Spleen (tissue), 11 donors: ENCODE results near the gene ACR. TPM values are rescaled to one million over a fixed set of nuclear protein-coding genes. Genes with fewer than 3 reads are reported as not detected.

Experiments
- DNase-seq: peaks from one replicate; pipeline ENCODE4 v3.0.0-alpha.2; 2020
- H3K27ac ChIP-seq, 8 donors: fragments of 200-600 bp; sonication (generic) in 7 of 8; 1 replicate in 4 of 8; 2 replicates in 4 of 8; pipeline versions ENCODE4 v1.5.0 to v1.8.0; 2016 to 2021; ENCODE audit warnings: inconsistent platforms in 4 of 8, mild to moderate bottlenecking in 4 of 8, moderate library complexity in 1 of 8
- H3K27me3 ChIP-seq, 7 donors: fragments of 200-600 bp; sonication (generic) in 6 of 7; replicated peaks in 1 of 7; 1 replicate in 4 of 7; 2 replicates in 3 of 7; pipeline versions ENCODE4 v1.5.0 to v1.8.0; 2016 to 2021; ENCODE audit warnings: inconsistent platforms in 3 of 7, mild to moderate bottlenecking in 1 of 7
- H3K36me3 ChIP-seq, 6 donors: fragments of 200-600 bp; sonication (generic) in 5 of 6; 1 replicate in 4 of 6; 2 replicates in 2 of 6; pipeline versions ENCODE4 v1.5.0 to v1.8.0; 2016 to 2021; ENCODE audit warnings: inconsistent platforms in 2 of 6
- H3K4me1 ChIP-seq, 6 donors: fragments of 200-600 bp; sonication (generic) in 5 of 6; 1 replicate in 3 of 6; 2 replicates in 3 of 6; pipeline versions ENCODE4 v1.5.0 to v1.8.0; 2016 to 2021; ENCODE audit warnings: inconsistent platforms in 3 of 6
- H3K4me3 ChIP-seq, 8 donors: fragments of 200-600 bp; sonication (generic) in 7 of 8; 1 replicate in 4 of 8; 2 replicates in 4 of 8; pipeline versions ENCODE4 v1.5.0 to v1.8.0; 2016 to 2021; ENCODE audit warnings: inconsistent platforms in 4 of 8, mild to moderate bottlenecking in 4 of 8, moderate library complexity in 2 of 8
- H3K9me3 ChIP-seq, 8 donors: fragments of 200-600 bp; sonication (generic) in 7 of 8; 1 replicate in 4 of 8; 2 replicates in 4 of 8; pipeline versions ENCODE4 v1.5.0 to v1.8.0; 2016 to 2021; ENCODE audit warnings: inconsistent platforms in 4 of 8
- CTCF ChIP-seq, 11 experiments: fragments of 200-600 bp in 7 of 11; fragments of 450-650 bp in 4 of 11; sonication (generic) in 4 of 11; IDR thresholded peaks in 8 of 11; conservative IDR thresholded peaks in 3 of 11; 1 replicate in 7 of 11; 2 replicates in 4 of 11; pipeline versions ENCODE4 v1.4.0 to v1.8.0; 2016 to 2021; ENCODE audit warnings: antibody characterized with exemption in 11 of 11, inconsistent platforms in 4 of 11, mild to moderate bottlenecking in 1 of 11
- POLR2A ChIP-seq, 3 donors: fragments of 450-650 bp; IDR thresholded peaks; one replicate each; pipeline ENCODE4 v1.5.1; 2017; ENCODE audit warnings: antibody characterized with exemption in 3 of 3, mild to moderate bottlenecking in 1 of 3
- POLR2AphosphoS5 ChIP-seq, 3 donors: sonication (generic); formaldehyde crosslinking; IDR thresholded peaks; one replicate each; pipeline ENCODE4 v1.5.1; 2017; ENCODE audit warnings: antibody characterized with exemption in 3 of 3
- WGBS, 5 donors: extraction: QIAGEN DNeasy Blood & Tissue Kit in 3 of 5; methylation state at CpG; one replicate each; pipeline versions ENCODE4 v1.1.5 to v1.1.7; 2013 to 2018; 5-methylcytosine and 5-hydroxymethylcytosine counted together
- intact Hi-C: fragments of 100-400 bp; cut with DNase I; formaldehyde crosslinking; loops from one replicate; pipeline ENCODE4 v1.15.0; 2023; ENCODE audit warnings: low total_unique reads
- polyA plus RNA-seq, 3 donors: library from polyadenylated mRNA; stranded (reverse); fragments of 200-250 nt; gene quantifications; one replicate each; pipeline ENCODE4 v1.2.1, GENCODE V29; 2013
- total RNA-seq, 7 donors: library from RNA; depleted of rRNA in 3 of 7; stranded (reverse); fragments of >200 nt in 3 of 7; fragmentation: NEBNext Ultra II Directional in 4 of 7; extraction: Animal tissue kit (Norgen Biotek cat#: 25700) in 4 of 7; gene quantifications; one replicate each; pipeline versions ENCODE4 v1.1.0 to v1.2.1, GENCODE V29; 2016 to 2021
- donor health status: healthy with polysubstance abuse.
- donor health status: DM: no; HTN: no; CAD: no; lungs with moderate emphysema.
- donor health status: DM: no; HTN: no; CAD: no.
- donor health status: Bipolar disorder and iron deficiency.
- donor health status: healthy.
- donor health status: DM: no; HTN: no; CAD: no.
- donor health status: DM: yes; HTN: yes; CAD: no.

Gene ACR
- total and polyA plus RNA-seq, 10 donors: 0.21 to 12.5 (median 1.7) TPM

GRCh38 chr22:50694099-50694605 is 43.9 kb upstream of the ACR start:
- DNase-seq: no peak
- intact Hi-C loops: no loop called here

GRCh38 chr22:50694766-50695420 is 43.1 kb upstream of the ACR start:
- intact Hi-C loops: no loop called here

More at GRCh38 chr22:50694099-50694605, 43.9 kb upstream of the ACR start:
- no peak overlapping the region for H3K4me3 ChIP-seq
- H3K27me3 ChIP-seq: no peaks in the 10 kb centered on the region
- peaks cover 0 to 46% (median 0%) of the 10 kb centered on the region in 6 donors for H3K36me3 ChIP-seq
- 55 to 75% (median 65%) methylated on average over 3 of the region's 3 CpGs for WGBS, 5 donors
- no peak for TF ChIP-seq CTCF (IDR thresholded peaks at IDR 0.05 in 8 of 11, conservative IDR thresholded peaks at IDR 0.05 in 3 of 11)
- TF ChIP-seq POLR2A (IDR thresholded peaks at IDR 0.05): no peak
- TF ChIP-seq POLR2AphosphoS5 (IDR thresholded peaks at IDR 0.05): no peak
- H3K9me3 ChIP-seq: peaks cover 0 to 4% (median 0%) of the 10 kb centered on the region in 8 donors
- H3K27ac ChIP-seq: peak overlapping the region in 3 of 8 donors; percentile 44 to 56 (median 55)
- H3K4me1 ChIP-seq: peaks cover 0 to 86% (median 53%) of the 10 kb centered on the region in 6 donors

GRCh38 chr22:50695421-50696250 is 42.4 kb upstream of the ACR start:
- WGBS, 5 donors: 66 to 87% (median 76%) methylated on average over 17 to 18 of the region's 18 CpGs
- Histone ChIP-seq H3K4me1 (peaks cover 0 to 95% (median 58%) of the 10 kb centered on the region in 6 donors), H3K9me3 (peaks cover 0 to 4% (median 0%) of the 10 kb centered on the region in 8 donors), H3K27me3 (no peaks in the 10 kb centered on the region), H3K4me3 (peak overlapping the region in 2 of 8 donors; percentile 37 to 57), H3K27ac (peak overlapping the region in 3 of 8 donors; percentile 44 to 56 (median 55)), H3K36me3 (peaks cover 0 to 57% (median 0%) of the 10 kb centered on the region in 6 donors)
- intact Hi-C loops: no loop called here
- TF ChIP-seq POLR2AphosphoS5 (IDR thresholded peaks at IDR 0.05) (no peak), POLR2A (IDR thresholded peaks at IDR 0.05) (no peak), CTCF (IDR thresholded peaks at IDR 0.05 in 8 of 11, conservative IDR thresholded peaks at IDR 0.05 in 3 of 11) (no peak)
- peak; percentile 50 for DNase-seq

More at GRCh38 chr22:50694766-50695420, 43.1 kb upstream of the ACR start:
- Histone ChIP-seq H3K27ac (peak overlapping the region in 3 of 8 donors; percentile 44 to 56 (median 55)), H3K4me3 (peak overlapping the region in 2 of 8 donors; percentile 6 to 57), H3K4me1 (peaks cover 0 to 93% (median 57%) of the 10 kb centered on the region in 6 donors), H3K27me3 (no peaks in the 10 kb centered on the region), H3K9me3 (peaks cover 0 to 4% (median 0%) of the 10 kb centered on the region in 8 donors), H3K36me3 (peaks cover 0 to 53% (median 0%) of the 10 kb centered on the region in 6 donors)
- no peak for TF ChIP-seq CTCF (IDR thresholded peaks at IDR 0.05 in 8 of 11, conservative IDR thresholded peaks at IDR 0.05 in 3 of 11)
- TF ChIP-seq POLR2AphosphoS5 (IDR thresholded peaks at IDR 0.05): peak in 2 of 3 donors; percentile 40 to 56
- no peak for TF ChIP-seq POLR2A (IDR thresholded peaks at IDR 0.05)
- WGBS, 5 donors: 73 to 88% (median 83%) methylated on average over 18 of the region's 18 CpGs
- peak; percentile 45 for DNase-seq
